HG02973 (cell line): ENCODE data around the gene PGLYRP1.

Experiments
- ATAC-seq: cut with Tn5 transposase; IDR thresholded peaks from one replicate; pipeline ENCODE4 v1.9.1; 2021; ENCODE audit warnings: moderate library complexity; ENCODE audit not compliant: unreplicated experiment

PGLYRP1 gene

GRCh38 chr19:46006411-46006810 lies 16.4 kb downstream of the PGLYRP1 start:
- ATAC-seq: no peak

DNA sequence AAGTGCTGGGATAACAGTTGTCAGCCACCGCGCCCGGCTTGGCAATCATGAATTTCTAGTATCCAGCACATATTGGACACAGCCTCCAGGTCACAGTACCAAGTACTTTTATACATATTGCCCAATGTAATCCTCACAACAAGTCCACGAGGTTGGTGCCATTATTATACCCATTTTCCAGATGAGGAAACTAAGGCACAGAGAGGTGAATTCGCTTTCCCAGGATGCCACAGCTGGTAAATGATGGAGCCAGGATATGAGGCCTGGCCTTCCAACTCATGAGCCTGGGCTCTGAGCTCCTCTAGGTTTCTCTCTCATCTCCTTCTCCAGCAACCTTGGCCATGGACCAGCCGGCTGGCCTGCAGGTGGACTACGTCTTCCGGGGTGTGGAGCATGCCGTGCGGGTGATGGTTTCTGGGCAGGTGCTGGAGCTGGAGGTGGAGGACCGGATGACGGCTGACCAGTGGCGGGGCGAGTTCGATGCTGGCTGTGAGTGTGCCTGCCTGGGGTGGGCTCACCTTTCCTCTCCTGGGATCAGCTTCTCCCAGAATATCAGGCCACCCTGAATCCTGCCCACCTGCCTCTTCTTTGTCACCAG lies 20.1 kb downstream of the PGLYRP1 start:
- no peak for ATAC-seq

DNA sequence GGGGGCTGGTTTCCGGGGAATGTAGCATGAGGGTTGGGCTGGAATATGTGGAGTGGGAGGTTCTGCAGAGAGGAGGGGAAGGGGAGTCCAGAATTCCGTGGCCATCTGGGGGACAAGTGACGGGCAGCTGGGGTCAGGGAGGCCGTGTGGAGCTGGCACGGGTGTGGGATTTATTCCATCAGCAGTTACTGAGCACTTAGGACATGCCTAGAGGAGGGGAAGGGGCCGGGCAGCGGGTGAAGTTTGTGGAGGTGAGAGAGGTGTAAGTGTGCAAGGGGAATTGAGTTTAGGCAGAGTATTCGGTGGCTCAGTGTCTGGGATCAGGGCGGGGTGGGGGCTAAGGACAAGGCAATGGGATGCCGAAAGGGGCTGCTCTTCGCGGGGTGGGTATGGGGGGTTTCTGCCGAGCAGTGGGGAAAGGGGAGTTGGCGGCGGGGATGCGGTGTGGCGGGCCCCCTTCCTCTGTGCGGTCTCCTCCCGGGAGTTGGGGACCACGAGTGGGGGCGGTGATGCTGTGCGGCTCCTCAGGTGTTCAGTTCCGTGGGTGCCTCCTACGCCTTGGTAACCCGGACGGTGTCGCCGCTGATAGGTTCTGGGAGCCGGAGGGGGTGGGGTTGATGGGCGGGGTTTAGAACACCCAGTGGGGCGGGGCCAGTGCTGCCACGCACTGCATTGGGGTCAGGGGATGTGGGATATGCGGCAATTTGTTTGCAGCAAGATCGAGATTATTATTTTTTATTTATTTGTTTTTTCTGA lies 22.2 kb downstream of the PGLYRP1 start:
- ATAC-seq: no peak

DNA sequence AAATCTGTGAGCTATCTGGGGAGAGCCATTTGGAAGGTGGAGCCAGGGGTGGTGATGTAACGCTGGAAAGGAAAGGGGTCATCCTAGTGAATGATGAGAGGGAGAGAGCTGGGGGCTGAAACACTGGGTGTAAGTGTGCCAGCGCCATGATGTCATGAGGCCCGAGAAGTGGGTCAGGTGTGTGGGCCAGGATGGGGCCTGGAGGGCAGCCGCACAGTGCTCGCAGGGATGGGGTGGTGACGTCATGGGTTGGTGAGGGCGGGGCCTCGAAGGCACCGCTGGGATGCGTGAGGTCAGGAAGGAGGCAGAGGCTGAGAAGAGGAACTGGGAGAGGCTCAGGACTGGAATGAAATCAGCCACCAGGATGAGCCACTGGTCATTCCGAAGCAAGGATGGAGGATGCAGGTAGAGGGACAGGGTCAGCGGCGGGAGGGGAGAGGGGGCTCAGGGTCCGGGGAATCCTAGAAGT lies 23.2 kb downstream of the PGLYRP1 start:
- no peak for ATAC-seq

DNA sequence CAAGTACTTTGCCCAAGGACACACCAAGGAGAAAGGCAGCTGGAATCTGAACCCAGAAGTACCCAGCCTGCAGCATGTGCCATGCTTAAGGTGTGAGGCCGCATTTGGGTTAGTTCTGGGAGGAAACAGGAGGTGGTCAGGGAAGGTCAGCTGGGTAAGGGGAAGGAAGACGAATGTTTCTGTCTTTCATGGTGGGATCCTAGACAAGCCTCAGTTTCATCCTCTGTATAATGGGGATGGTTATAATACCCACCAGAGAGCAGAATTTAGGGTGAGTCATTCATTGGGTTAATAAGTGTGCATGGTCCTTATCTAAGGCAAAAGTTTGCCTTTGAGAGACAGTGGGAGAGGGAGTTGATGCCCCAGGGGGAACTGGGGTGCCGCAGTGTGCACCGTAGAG lies 24.0 kb downstream of the PGLYRP1 start:
- ATAC-seq: no peak

DNA sequence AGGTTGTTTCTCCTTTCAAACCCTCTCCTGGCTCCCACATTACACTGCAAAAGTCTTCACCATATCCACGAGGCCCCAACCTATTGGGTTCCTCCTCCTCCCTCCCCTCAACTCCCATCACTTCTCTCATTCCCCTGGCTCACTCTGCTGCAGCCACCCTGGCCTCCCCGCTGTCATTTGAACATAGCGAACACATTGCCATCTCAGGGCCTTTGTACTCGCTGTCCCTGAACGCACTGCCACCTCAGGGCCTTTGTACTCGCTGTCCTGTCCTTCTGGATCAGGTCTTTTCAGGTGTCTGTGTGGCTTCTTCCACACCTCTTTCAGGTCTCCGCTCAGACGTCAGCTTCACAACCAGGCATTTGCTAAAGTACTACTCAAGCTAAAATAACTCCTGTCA lies 25.9 kb downstream of the PGLYRP1 start:
- no peak for ATAC-seq

GRCh38 chr19:45995715-45996385 lies 27.0 kb downstream of the PGLYRP1 start:
- no peak for ATAC-seq

DNA sequence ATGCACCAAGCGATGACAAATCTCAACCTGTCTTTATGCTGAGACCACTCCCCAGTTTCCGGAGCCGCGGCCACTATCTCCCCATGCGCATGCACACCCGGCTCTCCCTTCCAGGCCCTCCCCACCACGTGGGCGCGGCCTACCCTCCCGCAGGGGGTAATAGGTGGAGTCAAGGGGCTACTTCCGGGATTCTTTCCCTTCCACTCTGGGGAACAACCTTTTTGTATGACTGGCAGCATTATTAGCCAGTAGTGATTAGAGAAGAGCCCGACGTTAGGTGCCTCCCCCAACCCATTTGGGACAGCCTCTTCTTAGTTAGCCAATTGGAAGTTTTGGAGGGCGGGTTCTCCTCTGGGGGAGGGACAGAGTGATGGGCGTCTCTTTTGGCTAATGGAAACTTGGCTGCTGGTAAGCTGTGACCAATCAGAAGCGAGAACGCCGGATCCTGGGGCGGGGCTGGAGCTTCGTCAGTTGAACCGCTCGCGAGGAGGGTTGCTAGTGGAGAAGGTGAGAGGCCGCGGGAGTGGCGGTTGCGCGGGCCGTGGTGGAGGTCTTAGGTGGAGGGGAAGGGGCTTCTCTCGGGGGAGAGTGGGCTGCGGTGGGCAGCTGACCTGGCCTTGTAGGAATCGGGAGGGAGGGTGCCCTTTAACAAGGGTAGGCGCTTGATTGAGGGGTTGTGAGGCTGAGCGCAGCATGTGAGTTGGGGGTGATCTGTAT lies 27.7 kb downstream of the PGLYRP1 start, which contains the start of gene CCDC61:
Gene CCDC61, plus strand, starts transcription at position 470 of the 717 bp plus-strand sequence. CDS start 7,552 bp downstream, outside the sequence.
- ATAC-seq: peak; percentile 93

DNA sequence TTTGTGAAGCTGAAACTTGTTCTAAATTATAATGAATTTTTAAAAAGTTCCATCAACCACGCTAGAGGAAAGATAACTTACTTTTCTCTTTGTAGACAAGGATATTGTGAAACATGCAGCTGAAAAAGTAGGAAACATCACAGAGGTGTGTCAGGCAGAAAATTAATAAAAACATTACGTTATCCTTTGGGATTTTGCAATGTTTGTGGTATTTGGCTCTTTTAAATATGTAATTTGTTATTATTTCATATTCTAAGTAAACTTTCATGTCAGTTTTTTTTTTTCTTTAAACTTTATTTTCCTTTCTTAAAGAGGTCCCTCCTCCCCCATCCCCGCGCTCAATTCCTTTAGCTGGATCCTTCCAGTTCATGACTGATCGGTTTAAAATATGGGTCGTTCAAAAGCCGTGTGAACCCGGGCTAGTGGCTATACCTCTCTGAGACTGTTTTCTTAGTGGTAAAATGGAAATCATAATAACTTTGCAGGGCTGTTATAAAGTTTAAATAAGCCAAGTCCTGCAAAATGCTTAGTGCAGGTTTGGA lies 28.3 kb downstream of the PGLYRP1 start:
- ATAC-seq: peak; percentile 9

- ATAC-seq: no peak
Observed at GRCh38 chr19:45990113-45990728, 32.6 kb downstream of the PGLYRP1 start.

GRCh38 chr19:45985321-45985720 lies 37.5 kb downstream of the PGLYRP1 start:
- no peak for ATAC-seq

DNA sequence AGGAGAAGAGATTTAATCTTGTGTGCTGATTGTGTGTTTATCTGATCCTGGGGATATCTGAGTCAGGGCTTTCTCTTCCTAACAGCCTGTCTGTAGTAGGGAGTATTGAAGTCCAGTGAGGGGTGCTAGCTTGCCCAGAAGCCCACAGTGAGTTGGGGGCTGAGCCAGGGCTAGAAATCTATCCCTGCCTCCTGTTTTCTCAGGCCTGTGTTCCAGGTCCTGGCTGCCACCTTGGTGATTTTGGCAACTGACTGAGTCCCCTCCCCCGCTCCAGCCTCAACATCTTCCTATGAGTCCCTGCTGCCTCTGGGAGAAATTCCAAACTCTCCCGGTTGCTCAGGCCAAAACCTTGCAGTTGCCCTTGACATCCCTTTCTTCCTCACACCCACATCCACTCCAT lies 41.5 kb downstream of the PGLYRP1 start:
- ATAC-seq: no peak

GRCh38 chr19:45978156-45978555 lies 44.7 kb downstream of the PGLYRP1 start:
- ATAC-seq: no peak

- no peak for ATAC-seq
Observed at GRCh38 chr19:45976178-45976577, 46.7 kb downstream of the PGLYRP1 start.

DNA sequence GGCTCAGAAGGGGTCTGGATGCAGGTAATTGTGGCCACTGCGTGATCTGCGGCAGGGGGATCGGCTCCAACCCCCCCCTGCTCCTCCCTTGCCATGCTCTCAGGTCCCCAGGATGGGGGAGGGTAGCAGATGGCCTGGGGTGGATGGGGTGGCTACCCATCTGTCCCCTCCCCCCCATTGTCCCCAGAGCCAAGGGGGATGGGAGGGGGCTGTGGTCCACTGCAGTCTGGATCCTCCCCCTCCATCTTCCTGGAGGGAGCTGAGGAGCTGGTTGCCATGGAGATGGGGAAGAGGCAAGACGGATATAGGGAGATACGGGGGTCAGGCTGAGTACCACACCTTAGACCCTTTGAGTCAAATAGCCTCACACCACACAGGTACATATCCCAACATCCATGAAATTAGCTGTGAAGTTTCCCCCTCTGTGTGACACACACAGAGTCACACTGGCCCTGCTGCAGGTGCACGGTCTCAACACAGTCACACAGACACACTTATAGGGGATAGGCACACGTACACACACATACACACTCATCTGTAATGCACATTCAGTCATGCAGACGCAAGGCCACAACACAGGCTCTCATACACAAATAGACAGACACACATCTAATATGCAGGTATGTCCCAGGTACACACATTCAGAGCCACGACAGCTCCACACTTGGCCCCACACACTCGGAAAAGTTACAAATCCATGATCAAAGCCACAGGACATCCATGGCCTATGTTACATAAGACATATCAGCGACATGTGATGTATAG lies 47.4 kb downstream of the PGLYRP1 start:
- no peak for ATAC-seq

GRCh38 chr19:45973553-45974338 lies 49.1 kb downstream of the PGLYRP1 start, which contains the start of gene NOVA2:
Gene NOVA2 (minus strand): TSS chr19:45973865. CDS start chr19:45973351, 514 bp downstream.
- no peak for ATAC-seq

DNA sequence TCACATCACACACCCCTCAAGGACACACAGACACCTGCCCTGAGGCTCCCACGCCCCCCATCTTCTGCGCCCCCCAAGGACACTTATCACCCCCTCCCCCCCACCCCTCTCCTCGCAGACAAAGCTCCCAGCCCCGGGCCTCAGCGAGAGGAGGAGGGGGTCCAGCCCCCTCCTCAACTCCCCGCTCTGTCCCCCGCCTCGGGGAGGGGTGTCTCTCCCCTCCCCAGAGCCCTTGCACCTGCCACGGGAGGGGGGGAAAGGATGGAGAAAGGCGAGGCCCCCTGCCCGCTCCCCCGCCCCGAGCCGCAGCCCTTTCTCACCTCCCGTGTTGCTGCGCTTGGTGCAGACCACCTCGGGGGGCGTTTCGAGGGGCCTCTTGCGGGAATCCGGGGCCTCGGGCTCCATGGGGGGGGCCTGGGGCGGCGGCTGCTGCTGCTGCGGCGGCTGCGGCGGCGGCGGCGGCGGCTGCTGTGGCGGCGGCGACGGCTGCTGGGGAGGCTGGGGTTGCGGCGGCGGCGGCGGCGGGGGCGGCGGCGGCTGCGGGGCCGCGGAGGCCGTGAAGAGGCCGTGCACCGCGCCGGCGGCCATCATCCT lies 49.8 kb downstream of the PGLYRP1 start:
- ATAC-seq: no peak
